Endothelial cell (in vitro differentiated cells): ENCODE measurements around the gene SRMS. TPM values are rescaled to one million over a fixed set of nuclear protein-coding genes. Genes with fewer than 3 reads are reported as not detected.

ENCODE experiments used
- DNase-seq: peaks from one replicate; pipeline ENCODE4 v3.0.0; 2021; ENCODE audit warnings: low spot score
- H3K27ac Mint-ChIP-seq: one replicate; pipeline ENCODE4 v1.8.0; 2021; ENCODE audit warnings: mixed read lengths, inconsistent platforms; ENCODE audit not compliant: unreplicated experiment
- H3K27me3 Mint-ChIP-seq: one replicate; pipeline ENCODE4 v1.8.0; 2021; ENCODE audit warnings: mild to moderate bottlenecking, moderate library complexity, mixed read lengths, inconsistent platforms; ENCODE audit not compliant: unreplicated experiment
- H3K36me3 Mint-ChIP-seq: one replicate; pipeline ENCODE4 v1.8.0; 2021; ENCODE audit warnings: mild to moderate bottlenecking, low read depth, mixed read lengths, inconsistent platforms; ENCODE audit not compliant: unreplicated experiment
- H3K4me1 Mint-ChIP-seq: one replicate; pipeline ENCODE4 v1.8.0; 2021; ENCODE audit warnings: mild to moderate bottlenecking, mixed read lengths, inconsistent platforms; ENCODE audit not compliant: unreplicated experiment
- H3K4me3 Mint-ChIP-seq: one replicate; pipeline ENCODE4 v1.8.0; 2021; ENCODE audit warnings: mild to moderate bottlenecking, mixed read lengths, inconsistent platforms; ENCODE audit not compliant: unreplicated experiment
- H3K9me3 Mint-ChIP-seq: one replicate; pipeline ENCODE4 v1.8.0; 2021; ENCODE audit warnings: mixed read lengths, inconsistent platforms; ENCODE audit not compliant: unreplicated experiment
- CTCF ChIP-seq: fragments of 200-600 bp; sonication (generic); IDR thresholded peaks from one replicate; pipeline ENCODE4 v1.5.0; 2021; ENCODE audit warnings: antibody characterized with exemption; ENCODE audit not compliant: unreplicated experiment
- total RNA-seq: library from RNA; stranded (reverse); fragmentation: NEBNext Ultra II Directional; extraction: Animal tissue kit (Norgen Biotek cat#: 25700); gene quantifications from one replicate; pipeline ENCODE4 v1.2.1, GENCODE V29; 2021; ENCODE audit not compliant: unreplicated experiment

SRMS gene
- total RNA-seq, 1 donor from 2014 or later = not detected

- Mint-ChIP-seq H3K36me3 (peaks cover 7% of the 10 kb centered on the region), H3K27me3 (peaks cover 3% of the 10 kb centered on the region), H3K4me3 (no peak overlapping the region), H3K9me3 (peaks cover 3% of the 10 kb centered on the region), H3K4me1 (peaks cover 2% of the 10 kb centered on the region), H3K27ac (no peak overlapping the region)
- TF ChIP-seq CTCF = no peak
- no peak for DNase-seq
Measured at GRCh38 chr20:63502671-63503172, 44.8 kb downstream of the SRMS start.

- peaks cover 2% of the 10 kb centered on the region for H3K4me1 Mint-ChIP-seq
- peaks cover 3% of the 10 kb centered on the region for H3K9me3 Mint-ChIP-seq
- TF ChIP-seq CTCF = no peak
- DNase-seq = no peak
- no peak overlapping the region for H3K27ac Mint-ChIP-seq
- H3K27me3 Mint-ChIP-seq = peaks cover 6% of the 10 kb centered on the region
- peaks cover 6% of the 10 kb centered on the region for H3K36me3 Mint-ChIP-seq
- no peak overlapping the region for H3K4me3 Mint-ChIP-seq
Measured at GRCh38 chr20:63501818-63502670, 45.5 kb downstream of the SRMS start.

- no peak for DNase-seq
- Mint-ChIP-seq H3K27me3 (peaks cover 7% of the 10 kb centered on the region), H3K27ac (no peak overlapping the region), H3K4me1 (peaks cover 2% of the 10 kb centered on the region), H3K9me3 (peaks cover 3% of the 10 kb centered on the region), H3K36me3 (peaks cover 3% of the 10 kb centered on the region), H3K4me3 (peak overlapping the region; percentile 77)
- no peak for TF ChIP-seq CTCF
Measured at GRCh38 chr20:63500902-63501817, 46.4 kb downstream of the SRMS start.

- DNase-seq = no peak
- TF ChIP-seq CTCF = no peak
- no peak overlapping the region for H3K4me3 Mint-ChIP-seq
- peaks cover 3% of the 10 kb centered on the region for H3K9me3 Mint-ChIP-seq
- peaks cover 3% of the 10 kb centered on the region for H3K36me3 Mint-ChIP-seq
- peaks cover 7% of the 10 kb centered on the region for H3K27me3 Mint-ChIP-seq
- peaks cover 2% of the 10 kb centered on the region for H3K4me1 Mint-ChIP-seq
- H3K27ac Mint-ChIP-seq = no peak overlapping the region
Measured at GRCh38 chr20:63500151-63500901, 47.2 kb downstream of the SRMS start.
